Islet precursor cell (in vitro differentiated cells): ENCODE measurements around the gene PCYT2.
"Not testable (repeated sequence)": the region's sequence is repeated elsewhere in the genome, so short reads cannot be mapped to it uniquely, and the experiment has no call there.

Experiments used
- DNase-seq: peaks from one replicate; pipeline ENCODE4 v3.0.0-alpha.2; 2018

The PCYT2 gene

DNA sequence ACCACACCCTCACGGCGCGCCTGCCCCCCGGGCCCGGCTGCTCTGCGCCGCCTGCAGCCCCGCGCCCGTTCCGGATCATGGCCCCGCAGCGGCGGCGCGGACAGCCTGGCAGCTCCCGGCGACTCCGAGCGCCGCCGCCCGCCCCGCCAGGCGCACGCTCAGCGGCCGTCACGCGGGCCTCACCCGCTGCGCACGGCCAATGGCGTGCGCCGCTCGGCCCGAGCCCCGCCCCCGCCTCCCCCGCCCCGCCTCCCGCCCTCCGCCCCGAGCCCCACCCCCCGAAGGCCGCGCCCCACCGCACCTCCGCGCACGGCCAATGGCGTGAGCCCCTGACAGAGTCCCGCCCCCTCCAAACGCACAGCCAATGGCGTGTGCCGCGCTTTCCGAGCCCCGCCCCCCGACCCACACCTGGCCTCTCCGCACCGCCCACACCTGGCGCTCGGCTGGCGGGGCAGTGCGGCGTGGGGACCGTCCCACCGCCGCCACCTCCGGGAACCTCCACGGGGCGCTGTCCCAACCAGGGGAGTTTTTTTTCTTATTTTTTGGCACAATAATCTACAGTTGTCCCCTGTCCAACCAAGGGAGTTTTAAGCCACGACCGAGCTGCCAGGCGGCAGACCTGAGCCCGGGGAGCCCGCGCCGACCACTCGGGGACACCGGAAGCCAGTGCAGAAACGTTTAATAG, at the start of gene PCYT2:
PCYT2 (minus strand) TSS at position 123 of the 685 bp plus-strand sequence; CDS start at position 79, 44 bp downstream.
- DNase-seq, result peak; percentile 98

DNA sequence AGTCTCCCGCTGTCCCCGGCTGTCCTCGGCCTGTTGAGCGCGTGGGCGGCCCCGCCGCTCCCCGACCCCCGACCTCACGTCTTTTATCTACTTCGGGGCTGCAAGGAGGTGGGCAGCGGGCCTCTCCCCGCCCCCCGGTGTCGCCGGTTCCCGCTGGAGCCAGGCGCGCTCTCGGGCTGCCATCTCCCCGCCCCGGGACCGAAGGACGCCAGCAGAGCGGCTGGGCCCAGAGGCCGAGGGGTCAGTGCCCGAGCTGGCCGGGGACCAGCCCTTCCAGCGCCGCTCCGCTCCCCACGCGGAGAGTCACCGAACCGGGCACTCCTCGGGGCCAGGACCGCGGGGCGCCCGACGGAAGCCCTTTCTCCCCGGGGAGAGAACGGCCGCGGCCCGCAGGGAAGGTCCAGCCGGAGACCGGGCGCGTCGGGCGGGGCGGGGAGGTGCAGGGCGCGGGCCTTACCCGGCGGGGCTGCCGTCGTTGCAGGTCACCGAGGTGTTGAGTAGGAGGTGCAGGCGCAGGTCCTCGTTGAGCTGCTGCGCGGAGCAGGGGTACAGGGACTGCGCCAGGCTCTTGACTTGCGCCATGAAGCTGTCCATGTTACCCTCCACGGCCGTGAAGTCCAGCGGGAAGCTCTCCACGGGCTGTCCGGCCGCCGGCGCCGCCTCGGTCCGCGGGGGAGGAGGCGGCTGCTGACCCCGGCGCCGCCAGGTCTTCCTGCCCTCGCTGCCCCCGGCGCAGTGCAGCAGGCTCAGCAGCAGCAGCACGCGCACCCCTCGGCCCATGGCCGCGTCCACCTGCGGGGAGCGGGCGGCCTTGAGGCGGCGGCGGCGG, 49.1 kb upstream of the PCYT2 start:
- peak; percentile 69 for DNase-seq

DNA sequence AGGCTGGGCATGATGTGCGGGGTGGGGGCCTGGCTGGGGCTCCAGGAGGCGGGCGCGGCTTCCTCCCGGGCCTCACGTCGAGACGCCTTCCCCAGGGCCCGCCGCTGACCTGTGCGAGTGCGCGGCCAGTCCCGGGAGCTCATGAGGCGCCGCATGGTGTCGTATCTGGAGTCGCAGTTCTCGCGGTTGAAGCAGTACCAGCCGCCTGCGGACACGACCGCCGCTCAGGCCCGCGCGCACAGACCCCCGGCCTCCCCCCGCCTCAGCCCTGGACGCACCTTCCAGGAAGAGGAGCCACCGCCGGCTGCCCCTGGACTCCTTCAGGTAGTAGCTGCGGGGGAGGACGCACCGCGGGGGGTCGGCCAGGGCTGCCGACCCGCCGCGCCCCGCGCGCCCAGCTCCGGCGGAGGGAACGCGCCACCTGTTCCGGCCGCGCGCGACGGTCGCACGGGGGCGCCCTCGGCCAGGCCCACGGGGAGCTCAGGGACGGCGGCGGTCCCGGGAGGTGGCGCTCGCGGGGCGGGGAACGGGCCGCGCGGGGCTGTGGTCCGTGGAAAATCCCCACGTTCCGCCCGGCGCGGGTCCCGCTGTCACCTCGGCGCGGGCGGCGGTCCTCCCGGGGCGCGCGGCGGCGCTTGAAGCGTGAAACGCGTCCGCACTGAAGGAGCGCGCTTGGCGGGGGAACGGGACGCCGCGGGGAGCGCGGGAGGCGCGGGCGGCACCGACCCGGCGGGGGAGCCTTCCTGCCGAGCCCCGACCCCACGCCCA, 48.3 kb upstream of the PCYT2 start:
- DNase-seq, result peak; percentile 85

DNA sequence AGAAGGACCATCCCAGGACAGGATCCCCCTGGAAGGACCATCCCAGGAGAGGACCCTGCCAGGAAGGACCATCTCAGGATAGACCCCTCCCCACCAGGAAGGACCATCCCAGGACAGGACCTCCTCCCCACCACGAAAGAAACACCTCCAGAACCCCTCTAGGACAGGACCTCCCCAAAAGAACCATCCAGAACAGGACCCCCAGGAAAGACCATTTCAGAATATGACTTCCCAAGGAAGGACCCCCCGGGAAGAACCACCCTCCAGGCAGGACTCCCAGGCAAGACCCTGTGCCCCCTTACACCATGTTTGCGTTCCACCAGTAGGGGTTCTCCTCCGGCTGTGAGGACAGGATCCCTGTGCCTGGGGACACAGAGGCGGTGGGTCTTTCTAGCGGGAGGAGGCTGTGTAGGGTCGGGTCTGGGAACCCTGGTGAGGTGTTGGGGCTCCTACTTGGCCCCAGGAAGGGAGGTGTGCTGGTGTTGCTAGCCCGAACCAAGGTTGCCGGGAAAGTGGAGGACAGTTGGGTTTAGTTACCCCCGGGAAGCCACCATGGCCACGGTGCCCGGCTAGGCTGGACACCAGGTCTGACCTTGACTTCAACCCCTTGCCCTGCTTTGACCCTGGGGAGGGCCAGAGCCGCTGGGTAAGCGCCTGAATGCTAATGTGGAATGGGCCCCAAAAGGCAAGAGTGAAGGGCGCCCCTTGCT, 47.6 kb upstream of the PCYT2 start:
- peak; percentile 54 for DNase-seq

DNA sequence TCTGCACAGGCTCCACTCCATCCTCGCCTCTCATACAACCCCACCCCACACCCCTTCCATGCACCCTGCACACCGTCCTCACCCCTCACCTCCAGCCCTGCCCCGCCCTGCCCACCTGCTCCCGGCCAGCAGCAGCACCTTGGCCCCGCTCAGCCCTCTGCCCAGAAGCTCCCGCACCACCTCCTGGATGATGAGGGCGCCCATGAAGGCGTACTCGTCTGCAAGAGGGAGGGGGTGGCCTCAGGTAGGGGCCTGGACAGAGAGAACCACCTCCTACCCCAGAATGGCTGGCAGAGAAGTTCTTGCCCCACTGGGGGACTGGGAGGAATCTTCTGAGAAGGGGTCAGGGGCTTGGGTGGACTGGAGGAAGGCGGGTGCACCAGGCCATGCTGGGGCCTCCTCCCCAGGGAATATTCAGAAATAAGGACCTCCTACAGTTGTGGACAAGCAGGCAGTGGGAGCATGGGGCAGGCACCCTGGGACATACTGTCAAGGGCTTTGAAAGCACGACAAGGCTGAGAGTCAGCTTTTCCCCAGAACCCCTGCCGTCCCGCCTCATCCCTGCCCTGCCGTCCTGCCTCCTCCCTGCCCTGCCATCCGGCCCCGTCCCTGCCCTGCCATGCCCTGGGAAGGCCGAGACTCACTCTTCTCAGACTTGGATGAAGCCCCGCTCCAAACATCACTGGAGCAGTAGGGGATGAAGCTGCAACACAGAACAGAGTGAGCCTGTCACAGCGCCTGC, 46.7 kb upstream of the PCYT2 start:
- no peak for DNase-seq

DNA sequence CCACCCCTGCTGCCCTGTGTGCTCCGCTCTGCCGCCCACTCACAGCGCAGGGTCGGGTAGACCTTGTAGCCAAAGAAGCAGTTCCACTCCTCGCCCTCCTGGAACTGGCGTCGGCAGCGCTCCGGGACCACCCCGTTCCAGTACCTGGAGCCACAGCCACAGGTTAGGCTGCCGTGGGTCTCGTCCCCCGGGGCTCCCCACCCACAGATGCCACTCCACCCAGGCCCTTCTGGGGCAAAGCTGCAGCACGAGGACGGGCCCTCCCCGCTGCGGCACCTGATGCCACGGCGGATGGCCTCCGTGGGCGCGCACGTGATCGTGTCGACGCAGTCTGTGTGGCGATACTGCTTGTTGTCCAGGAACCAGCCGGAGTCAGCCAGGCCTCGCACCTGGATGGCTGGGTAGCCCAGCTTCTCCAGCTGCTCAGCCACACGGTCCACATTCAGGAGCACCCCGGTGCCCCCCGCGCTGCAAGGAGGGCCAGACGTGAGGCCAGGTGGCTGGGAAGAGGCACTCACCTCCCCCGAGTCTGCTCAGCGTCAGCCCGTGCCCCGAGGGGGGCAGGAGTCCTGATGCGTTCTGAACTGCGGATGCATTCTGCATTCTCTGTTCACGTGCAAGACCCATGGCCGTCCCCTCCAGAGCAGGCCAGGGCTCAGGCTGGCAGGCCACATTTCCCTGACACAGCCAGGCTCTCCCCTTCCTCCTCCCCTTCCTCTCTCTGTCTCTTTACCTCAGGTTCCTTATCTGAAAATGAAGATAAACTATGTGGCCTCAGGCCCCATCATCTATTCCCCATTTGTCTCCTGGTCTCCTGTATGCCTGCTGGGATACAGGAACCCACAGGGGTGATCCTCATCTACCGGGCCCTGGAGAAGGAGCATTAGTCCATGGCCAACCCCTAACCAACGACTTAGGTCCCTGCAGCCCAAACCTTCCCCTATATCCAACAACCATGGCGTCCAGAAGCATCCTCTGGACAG, 45.7 kb upstream of the PCYT2 start:
- DNase-seq, result peak; percentile 69

DNA sequence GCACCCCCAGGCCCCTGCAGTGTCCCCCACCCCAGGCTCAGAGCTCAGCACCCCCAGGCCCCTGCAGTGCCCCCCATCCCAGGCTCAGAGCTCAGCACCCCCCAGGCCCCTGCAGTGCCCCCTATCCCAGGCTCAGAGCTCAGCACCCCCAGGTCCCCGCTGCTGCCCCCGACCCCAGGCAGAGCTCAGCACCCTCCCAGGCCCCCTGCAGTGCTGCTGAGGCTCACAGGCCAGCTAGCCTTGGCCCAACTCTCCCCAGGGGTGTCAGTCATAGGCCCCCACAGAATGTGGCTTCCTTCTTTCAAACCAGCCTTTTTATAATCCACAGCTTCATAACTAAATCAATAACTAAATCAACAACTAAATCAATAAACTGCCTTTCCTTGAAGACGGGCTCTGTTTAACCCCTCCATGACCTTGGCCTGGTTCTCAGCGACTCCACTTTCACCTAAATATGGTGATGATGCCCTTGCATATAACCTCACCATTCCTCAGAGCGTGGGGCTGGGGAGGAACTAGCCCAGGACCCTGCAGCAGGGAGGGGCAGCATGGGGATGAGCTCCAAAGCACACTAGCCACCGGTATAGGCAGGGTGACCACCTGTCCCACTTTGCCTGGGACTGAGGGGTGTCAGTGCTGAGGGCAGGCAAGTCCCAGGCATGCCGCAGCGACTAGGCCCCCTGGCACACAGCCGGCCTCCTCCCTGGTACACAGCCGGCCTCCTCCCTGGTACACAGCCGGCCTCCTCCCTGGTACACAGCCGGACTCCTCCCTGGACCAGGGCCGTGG, 44.8 kb upstream of the PCYT2 start:
- no peak for DNase-seq

DNA sequence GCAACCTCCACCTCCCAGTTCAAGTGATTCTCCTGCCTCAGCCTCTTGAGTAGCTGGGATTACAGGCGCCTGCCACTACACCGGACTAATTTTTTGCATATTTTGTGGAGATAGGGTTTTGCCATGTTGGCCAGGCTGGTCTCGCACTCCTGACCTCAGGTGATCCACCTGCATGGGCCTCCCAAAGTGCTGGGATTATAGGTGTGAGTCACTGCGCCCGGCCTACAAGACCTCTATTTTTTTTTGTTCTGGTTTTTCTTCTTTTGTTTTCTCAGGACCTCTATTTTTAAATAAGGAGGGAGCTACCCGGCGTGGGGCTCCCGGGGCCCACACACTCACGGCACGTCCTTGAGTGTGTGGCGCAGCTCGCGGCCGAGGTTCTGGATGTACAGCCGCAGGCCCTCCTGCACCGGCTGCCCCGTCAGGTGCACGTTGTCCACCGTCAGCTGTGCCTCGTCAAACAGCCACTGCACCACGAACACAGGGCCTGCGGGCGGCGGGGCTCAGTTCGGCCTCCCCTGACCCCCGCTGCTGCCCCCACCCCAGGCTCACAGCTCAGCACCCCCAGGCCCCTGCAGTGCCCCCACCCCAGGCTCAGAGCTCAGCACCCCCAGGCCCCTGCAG, 44.0 kb upstream of the PCYT2 start:
- DNase-seq, result no peak

DNA sequence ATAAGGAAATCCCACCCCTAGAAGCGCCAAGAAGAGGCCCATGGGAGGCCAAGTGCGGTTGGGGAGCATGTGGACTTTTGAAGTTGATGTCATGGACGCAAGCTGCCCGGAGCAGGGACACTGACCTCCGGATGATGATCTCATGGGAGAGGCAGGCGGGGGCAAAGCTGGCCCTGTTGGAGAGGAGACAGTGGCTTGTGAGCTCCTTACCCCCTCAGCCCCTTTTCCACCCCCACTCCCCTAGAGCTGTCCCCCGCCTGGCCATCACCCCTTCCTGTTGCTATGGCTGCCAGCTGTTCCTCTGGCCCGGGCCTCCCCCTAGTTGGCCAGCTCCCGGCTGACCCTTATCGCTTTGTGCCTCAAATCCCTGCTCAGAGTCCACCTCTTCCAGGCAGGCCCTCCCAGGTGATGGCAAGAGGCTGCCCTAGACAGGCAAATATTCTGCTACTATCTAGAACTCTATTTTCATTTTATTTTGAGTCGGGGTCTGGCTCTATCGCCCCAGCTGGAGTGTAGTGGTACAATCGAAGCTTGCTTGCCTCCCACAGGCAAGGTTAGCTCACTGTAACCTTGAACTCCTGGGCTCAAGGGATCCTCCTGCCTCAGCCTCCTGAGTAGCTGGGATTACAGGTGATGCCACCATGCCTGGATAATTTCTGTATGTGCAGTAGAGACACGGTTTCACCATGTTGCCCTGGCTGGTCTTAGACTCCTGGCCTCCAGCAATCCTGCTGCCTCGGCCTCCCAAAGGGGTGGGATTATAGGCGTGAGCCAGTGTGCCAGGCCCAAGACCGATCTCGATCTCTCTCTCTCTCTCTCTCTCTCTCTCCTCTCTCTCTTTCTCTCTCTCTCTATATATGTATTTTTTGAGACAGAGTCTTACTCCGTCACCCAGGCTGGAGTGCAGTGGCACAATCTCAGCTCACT, 43.2 kb upstream of the PCYT2 start:
- DNase-seq, result no peak

DNA sequence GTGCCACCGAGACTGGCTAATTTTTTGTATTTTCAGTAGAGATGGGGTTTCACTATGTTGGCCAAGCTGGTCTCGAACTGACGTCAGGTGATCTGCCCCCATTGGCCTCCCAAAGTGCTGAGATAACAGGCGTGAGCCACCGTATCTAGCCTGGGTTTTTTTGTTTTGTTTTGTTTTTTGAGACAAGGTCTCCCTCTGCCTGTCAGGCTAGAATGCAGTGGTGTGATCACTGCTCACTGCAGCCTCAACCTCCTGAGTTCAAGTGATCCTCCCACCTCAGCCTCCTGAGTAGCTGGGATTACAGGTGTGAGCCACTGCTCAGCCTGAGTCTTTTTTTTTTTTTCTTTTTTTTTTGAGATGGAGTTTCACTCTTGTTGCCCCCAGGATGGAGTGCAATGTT, 42.2 kb upstream of the PCYT2 start:
- not testable (repeated sequence) for DNase-seq

DNA sequence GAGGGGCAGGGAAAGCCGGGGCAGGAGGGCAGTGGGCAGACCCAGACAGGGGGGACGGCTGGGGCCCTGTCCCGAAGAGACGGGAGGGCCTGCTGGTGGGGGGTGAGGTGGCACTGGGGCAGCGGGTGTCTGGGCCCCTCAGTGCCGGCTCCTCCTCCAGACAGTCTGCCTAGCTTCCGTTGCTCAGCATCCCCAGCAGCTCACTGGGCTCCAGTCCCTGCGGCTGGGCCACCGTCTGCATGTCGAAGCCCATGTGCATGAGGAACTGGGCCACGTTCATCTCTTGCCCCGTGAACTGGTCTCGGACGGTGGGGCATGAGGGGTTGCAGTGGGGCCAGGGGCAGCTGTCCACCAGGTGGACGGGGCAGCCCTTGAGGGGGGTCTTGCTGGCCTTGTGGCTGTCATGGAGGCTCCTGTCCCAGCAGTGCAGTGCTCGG, 41.6 kb upstream of the PCYT2 start:
- DNase-seq, result no peak

DNA sequence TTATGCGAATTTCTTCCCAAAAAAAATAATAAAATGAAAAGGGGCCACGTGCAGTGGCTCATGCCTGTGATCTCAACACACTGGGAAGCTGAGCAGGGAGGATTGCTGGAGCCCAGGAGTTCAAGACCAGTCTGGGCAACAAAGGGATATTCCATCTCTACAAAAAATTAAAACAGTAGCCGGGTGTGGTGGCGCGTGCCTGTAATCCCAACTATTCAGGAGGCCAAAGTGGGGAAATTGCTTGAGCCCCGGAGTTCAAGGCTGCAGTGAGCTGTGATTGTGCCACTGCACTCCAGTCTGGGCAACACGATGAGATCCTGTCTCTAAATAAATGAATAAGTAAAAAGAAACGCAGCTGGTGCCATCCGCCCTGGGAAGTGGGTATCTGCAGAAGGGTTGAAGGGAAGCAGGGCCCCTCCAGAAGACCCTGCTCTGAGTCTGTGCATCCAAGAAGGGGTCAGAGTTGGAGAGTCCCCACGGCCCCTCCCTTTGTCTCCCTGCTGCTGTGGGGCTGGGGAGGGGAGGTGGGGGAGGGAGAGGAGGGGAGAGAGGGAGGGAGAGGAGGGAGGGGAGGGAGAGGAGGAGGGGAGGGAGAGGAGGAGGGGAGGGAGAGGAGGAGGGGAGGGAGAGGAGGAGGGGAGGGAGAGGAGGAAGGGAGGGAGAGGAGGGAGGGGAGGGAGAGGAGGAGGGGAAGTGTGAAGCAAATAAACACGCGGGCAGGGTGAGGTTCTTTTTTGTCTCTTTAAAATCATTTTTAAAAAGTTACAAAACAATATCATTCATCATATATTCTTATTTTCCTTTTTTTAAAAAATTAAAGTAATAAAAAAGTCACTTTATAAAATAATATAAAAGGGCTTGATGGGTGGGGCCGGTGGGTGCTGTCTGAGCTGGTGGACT, 40.8 kb upstream of the PCYT2 start:
- no peak for DNase-seq

DNA sequence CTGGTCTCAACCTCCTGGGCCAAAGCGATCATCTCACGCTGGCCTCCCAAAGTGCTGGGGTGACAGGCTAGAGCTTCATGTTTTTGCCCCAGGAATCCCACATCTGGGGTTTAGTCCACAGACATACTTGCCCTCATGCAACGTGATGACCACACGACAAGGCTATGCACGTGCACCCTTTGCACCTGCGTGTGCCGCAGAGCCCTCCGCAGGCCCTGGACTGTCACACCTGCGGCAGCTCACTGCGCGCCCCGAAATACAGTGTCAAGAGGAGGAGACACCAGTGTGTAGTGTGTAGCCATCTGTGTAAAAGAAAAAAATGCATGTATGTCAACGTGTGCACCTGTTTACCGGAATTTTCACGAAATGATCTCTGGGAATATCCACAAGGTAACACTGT, 39.3 kb upstream of the PCYT2 start:
- DNase-seq, result no peak

DNA sequence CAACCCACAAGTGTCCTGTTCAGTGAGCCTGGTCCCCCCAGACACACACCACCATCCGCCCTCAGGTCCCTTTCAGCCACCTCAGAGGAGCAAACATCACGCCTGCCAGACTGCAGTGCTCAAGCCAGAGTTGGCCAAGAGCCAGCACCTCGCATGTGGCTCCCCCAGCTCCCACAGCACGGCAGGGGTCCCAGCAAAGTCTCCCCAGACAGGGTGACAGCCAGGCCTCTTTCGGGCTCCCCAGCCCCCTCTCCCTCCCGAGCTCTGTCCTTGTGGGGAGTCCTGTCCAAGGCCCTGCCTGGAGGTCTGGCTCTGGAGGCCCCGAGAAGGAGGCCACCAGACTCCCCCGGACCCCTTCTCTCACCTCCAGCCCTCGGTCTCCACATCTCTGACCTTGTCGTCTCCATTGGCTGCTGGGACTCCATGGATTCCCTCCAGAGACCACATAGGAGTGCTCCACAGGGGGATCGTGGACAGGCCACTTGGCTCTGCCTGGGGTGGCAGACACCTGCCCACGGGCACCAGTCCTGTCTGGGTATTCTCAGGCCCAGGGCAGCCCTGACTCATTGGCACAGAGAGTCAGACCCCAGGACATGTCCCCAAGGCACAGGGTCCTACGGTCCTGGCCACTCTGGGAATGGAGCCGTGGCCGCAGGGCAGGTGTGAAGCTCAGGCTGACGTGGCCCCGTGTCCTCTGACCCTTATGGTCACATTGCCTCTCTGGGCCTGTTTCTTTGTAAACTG, 37.6 kb upstream of the PCYT2 start:
- DNase-seq, result no peak

DNA sequence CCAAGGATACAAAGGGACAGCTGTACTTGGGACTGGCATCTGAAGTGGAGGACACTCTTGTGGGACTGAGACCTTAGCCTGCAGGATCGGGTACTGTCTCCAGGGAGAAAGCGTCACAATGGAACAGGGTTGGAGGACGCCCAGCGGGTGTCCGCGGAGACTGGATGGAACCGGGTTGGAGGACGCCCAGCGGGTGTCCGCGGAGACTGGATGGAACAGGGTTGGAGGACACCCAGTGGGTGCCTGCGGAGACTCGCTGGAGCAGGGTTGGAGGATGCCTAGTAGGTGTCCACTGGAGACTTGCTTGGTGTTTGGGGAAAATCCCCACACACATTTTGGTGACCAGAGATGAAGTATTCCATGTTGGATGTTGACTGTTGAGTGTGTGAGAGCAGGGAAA, 36.0 kb upstream of the PCYT2 start, which contains the start of gene MYADML2:
MYADML2 (minus strand) TSS at position 45 of the 400 bp plus-strand sequence. CDS start 5,492 bp downstream, outside the sequence.
- no peak for DNase-seq

DNA sequence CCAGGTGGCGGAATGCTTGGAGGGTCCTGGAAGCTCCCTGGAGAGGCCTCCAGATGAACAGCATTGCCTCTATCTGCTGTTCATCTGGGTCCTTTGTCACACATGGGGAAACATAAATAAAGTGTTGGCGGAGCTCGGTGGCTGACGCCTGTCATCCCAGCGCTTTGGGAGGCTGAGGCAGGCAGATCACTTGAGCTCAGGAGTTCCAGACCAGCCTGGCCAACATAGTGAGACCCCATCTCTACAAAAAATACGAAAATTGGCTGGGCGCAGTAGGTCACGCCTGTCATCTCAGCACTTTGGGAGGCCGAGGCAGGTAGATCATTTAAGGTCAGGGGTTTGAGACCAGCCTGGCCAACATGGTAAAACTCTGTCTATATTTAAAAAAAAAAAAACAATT, 33.7 kb upstream of the PCYT2 start:
- DNase-seq, result no peak
